ENCODE results near the gene GRK1. TPM values are rescaled to one million over a fixed set of nuclear protein-coding genes. Genes with fewer than 3 reads are reported as not detected.

The GRK1 gene
- total and polyA plus RNA-seq, 2 of the 8 experiments (the other 6 are each of a cell fraction or from before 2014, with no cell fraction given): 0.12 TPM; not detected in 1

GRCh38 chr13:113639616-113640262 lies 27.3 kb upstream of the GRK1 start:
- Histone ChIP-seq H3K79me2 (ENCODE audit: control insufficient read depth in 1 of 2, insufficient read depth in 2 of 2, low read length in 2 of 2) (no peaks in the 10 kb centered on the region), H2BK5ac (ENCODE audit: low read depth, low read length) (no peak overlapping the region), H3K4me2 (ENCODE audit: insufficient read depth in 1 of 2, low read depth in 2 of 2, low read length in 2 of 2) (no peak overlapping the region), H3K9ac (replicated peaks in 1 of 4; ENCODE audit: extremely low read depth in 1 of 4, low read depth in 3 of 4, low read length in 3 of 4) (no peak overlapping the region), H3K36me3 (ENCODE audit: control insufficient read depth in 2 of 4, insufficient read depth in 4 of 4, low read length in 3 of 4) (peaks cover 13 to 71% (median 49%) of the 10 kb centered on the region in 4 experiments), H3K23me2 (ENCODE audit: low read depth, low read length) (no peaks in the 10 kb centered on the region), H3K4ac (replicated peaks; ENCODE audit: insufficient read length, low read depth, low read length) (no peak overlapping the region), H3K56ac (replicated peaks; ENCODE audit: insufficient read length, low read depth, low read length) (no peak overlapping the region), H4K20me1 (replicated peaks in 1 of 2; ENCODE audit: control insufficient read depth in 1 of 2, insufficient read depth in 2 of 2, low read length in 2 of 2) (peaks cover 0 to 3% of the 10 kb centered on the region in 2 experiments), H2AK5ac (ENCODE audit: low read depth, low read length) (no peak overlapping the region), H2AFZ (ENCODE audit: low read length) (no peak overlapping the region), H3K9me3 (ENCODE audit: insufficient read depth in 2 of 2, low read depth in 1 of 2, low read length in 1 of 2) (peaks cover 23 to 30% of the 10 kb centered on the region in 2 experiments), H3K18ac (ENCODE audit: extremely low read depth, low read length) (no peak overlapping the region), H3K4me3 (ENCODE audit: extremely low read depth in 1 of 4, insufficient read depth in 2 of 4, low read depth in 3 of 4, low read length in 4 of 4) (no peak overlapping the region), H4K91ac (replicated peaks; ENCODE audit: insufficient read length, low read length) (no peak overlapping the region), H2BK120ac (replicated peaks; ENCODE audit: low read depth, low read length) (no peak overlapping the region), H4K5ac (ENCODE audit: insufficient read length, low read depth, low read length) (no peak overlapping the region), H2BK20ac (ENCODE audit: low read length) (no peak overlapping the region), H3K27ac (ENCODE audit: low read depth, low read length) (no peak overlapping the region), H3K4me1 (replicated peaks in 1 of 4; ENCODE audit: control insufficient read depth in 3 of 4, insufficient read depth in 4 of 4, low read length in 3 of 4) (no peaks in the 10 kb centered on the region), H4K8ac (ENCODE audit: extremely low read depth, insufficient read depth, low read length) (no peak overlapping the region), H3K27me3 (replicated peaks in 1 of 4; ENCODE audit: control insufficient read depth in 3 of 4, extremely low read depth in 1 of 4, insufficient read depth in 3 of 4, low read length in 3 of 4) (no peaks in the 10 kb centered on the region), H3K79me1 (ENCODE audit: low read depth, low read length) (no peaks in the 10 kb centered on the region), H2BK15ac (ENCODE audit: low read length) (no peak overlapping the region), H2BK12ac (ENCODE audit: low read depth, low read length) (no peak overlapping the region), H3K14ac (ENCODE audit: insufficient read length) (no peak overlapping the region), H3K23ac (ENCODE audit: insufficient read length) (no peak overlapping the region)
- FAIRE-seq (no peak), DNase-seq (ENCODE audit: low read depth in 1 of 2, low spot score in 2 of 2) (no peak)
- ChIA-PET POLR2A (ENCODE audit: partially characterized antibody) (interaction anchor here (0.9 kb wide), 1 partner anchor 11 kb away, joined by 3 read pairs; no protein-coding TSS in a partner anchor), CTCF (ENCODE audit: partially characterized antibody) (interaction anchor here (1.0 to 1.6 kb wide), 3 partner anchors 9 to 99 kb away, joined by 3 to 4 read pairs (median 3); no protein-coding TSS in a partner anchor)
- TF ChIP-seq POLR2A (IDR thresholded peaks at IDR 0.05; ENCODE audit: control extremely low read depth in 1 of 2, low read depth in 2 of 2, low read length in 2 of 2) (no peak), CTBP2 (IDR thresholded peaks at IDR 0.05; ENCODE audit: borderline replicate concordance, insufficient read depth, insufficient read length, low read length) (no peak), RFX5 (IDR thresholded peaks at IDR 0.05; ENCODE audit: borderline replicate concordance, low read depth, low read length) (no peak)
- WGBS, 2 experiments (ENCODE audit: extremely low coverage in 1 of 2, insufficient coverage in 1 of 2, insufficient read length in 1 of 2, insufficient replicate concordance in 2 of 2, low coverage in 1 of 2, low lambda C conversion rate in 2 of 2, missing lambda C conversion rate in 1 of 2): 93% methylated on average over 17 of the region's 27 CpGs; no CpG with 5 or more reads in 1 of the 2 experiments
